ENCODE data around the gene ZNF200. TPM values are rescaled to one million over a fixed set of nuclear protein-coding genes. Genes with fewer than 3 reads are reported as not detected.

Gene ZNF200
- total and polyA plus RNA-seq, 4 donors = 1.8 to 5.3 (median 3.4) TPM

GRCh38 chr16:3268294-3268693 is 33.3 kb upstream of the ZNF200 start:
- DNase-seq (ENCODE audit: low spot score) = no peak
- WGBS = 74% methylated on average over 1 of the region's 1 CpG
- peaks cover 0 to 2% (median 1%) of the 10 kb centered on the region in 4 donors for H3K9me3 ChIP-seq (ENCODE audit: control insufficient read depth in 4 of 4, low read length in 3 of 4)
- H3K27ac ChIP-seq (ENCODE audit: low read depth in 1 of 2, low read length in 2 of 2) = no peak overlapping the region
- H3K4me3 ChIP-seq (ENCODE audit: low read depth in 1 of 3, low read length in 3 of 3) = no peak overlapping the region
- H3K4me1 ChIP-seq (ENCODE audit: control insufficient read depth in 4 of 4, insufficient read depth in 4 of 4, low read length in 3 of 4) = peaks cover 0 to 6% (median 4%) of the 10 kb centered on the region in 4 donors
- no peaks in the 10 kb centered on the region for H3K27me3 ChIP-seq (ENCODE audit: control insufficient read depth in 4 of 4, insufficient read depth in 4 of 4, low read length in 3 of 4)
- TF ChIP-seq NR2F2 (IDR thresholded peaks at IDR 0.05) = no peak
- no peak for TF ChIP-seq JUND (IDR thresholded peaks at IDR 0.05)
- no peak for TF ChIP-seq EGR1 (IDR thresholded peaks at IDR 0.05; ENCODE audit: low read depth in 2 of 2)
- TF ChIP-seq FOXA1 (IDR thresholded peaks at IDR 0.05) = no peak
- TF ChIP-seq ATF3 (IDR thresholded peaks at IDR 0.05) = no peak
- TF ChIP-seq RAD21 (IDR thresholded peaks at IDR 0.05) = no peak
- no peak for TF ChIP-seq REST (IDR thresholded peaks at IDR 0.05)
- no peak for TF ChIP-seq HNF4G (IDR thresholded peaks at IDR 0.05)
- TF ChIP-seq ZBTB33 (IDR thresholded peaks at IDR 0.05) = no peak
- TF ChIP-seq MAX (IDR thresholded peaks at IDR 0.05) = no peak
- TF ChIP-seq TAF1 (conservative IDR thresholded peaks at IDR 0.05) = no peak
- TF ChIP-seq RXRA (IDR thresholded peaks at IDR 0.05) = no peak
- TF ChIP-seq HNF4A (conservative IDR thresholded peaks at IDR 0.05) = no peak
- no peak for TF ChIP-seq CTCF (IDR thresholded peaks at IDR 0.05; ENCODE audit: low read depth, low read length, missing input control)
- TF ChIP-seq FOXA2 (IDR thresholded peaks at IDR 0.05) = no peak
- no peak for TF ChIP-seq YY1 (IDR thresholded peaks at IDR 0.05)
- H3K36me3 ChIP-seq (ENCODE audit: control insufficient read depth in 4 of 4, insufficient read depth in 3 of 4, low read depth in 1 of 4, low read length in 3 of 4) = peaks cover 0 to 4% (median 0%) of the 10 kb centered on the region in 4 donors
- no peak overlapping the region for H3K9ac ChIP-seq (ENCODE audit: low read depth in 1 of 2, low read length in 2 of 2)
